RCC 7860 (cell line): Measurements from ENCODE around the gene TPR.

ENCODE experiments used
- DNase-seq: peaks from one replicate; pipeline ENCODE4 v3.0.0-alpha.2; 2015; ENCODE audit warnings: low spot score
- FAIRE-seq: peaks from 2 replicates; lab custom pipeline; 2012; peaks lifted over from hg19 to GRCh38; lab: Jason Lieb, UNC

TPR gene

DNA sequence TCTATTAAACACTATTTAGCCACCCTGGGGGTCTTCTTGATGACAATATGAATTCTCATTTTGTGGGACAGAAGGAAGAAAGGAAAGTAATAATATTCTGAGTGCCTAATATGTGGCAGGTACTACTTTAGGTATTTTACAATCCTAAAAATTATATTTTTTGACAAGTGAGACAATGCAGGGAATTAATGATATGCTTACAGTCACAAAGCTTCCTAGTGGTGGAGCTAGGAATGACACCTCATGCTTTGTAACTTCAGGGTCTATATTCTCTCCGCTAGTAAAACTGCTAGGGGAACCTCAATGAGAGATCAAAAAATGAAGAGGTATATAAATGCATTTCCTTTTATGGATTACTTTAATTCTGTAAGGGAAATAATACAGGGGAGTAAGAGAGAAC lies 44.3 kb downstream of the TPR start:
- DNase-seq (no peak), FAIRE-seq (no peak)

DNA sequence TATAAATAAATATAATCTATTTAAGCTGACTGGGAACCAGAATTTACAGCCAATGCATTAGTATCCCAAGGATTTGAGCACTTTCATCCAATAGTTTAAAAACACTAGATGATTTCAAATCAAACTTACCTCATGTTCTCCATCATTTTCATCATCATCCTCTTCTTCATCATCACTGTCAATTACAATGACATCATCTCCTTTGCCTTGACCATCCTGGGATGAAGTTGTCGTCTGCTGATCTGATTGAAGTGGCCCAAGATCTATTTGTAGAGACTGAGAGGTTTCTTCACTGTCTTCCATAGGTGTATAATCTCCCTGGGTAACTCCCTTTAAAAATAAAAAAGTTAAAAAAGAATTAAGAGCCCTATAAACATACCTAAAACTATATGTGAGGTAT lies 47.7 kb downstream of the TPR start:
- FAIRE-seq, result no peak
- no peak for DNase-seq

DNA sequence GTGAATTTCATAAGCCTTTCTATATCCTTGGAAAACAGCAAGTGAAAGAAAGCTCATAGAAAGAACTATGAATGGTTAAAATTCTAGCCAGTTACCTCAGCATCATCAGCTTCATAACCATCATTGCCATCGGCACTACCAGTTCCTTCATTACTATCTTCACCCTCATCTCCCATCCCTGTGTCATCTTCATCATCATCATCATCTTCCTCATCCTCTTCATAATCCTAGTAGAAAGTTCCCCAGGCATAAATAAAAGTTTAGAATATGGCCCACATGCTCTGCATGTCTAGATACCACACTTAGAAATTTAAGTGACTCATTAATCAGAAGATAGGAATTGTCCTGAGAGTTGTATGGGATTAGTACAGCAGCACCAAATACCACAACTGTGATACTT lies 49.0 kb downstream of the TPR start:
- DNase-seq (no peak), FAIRE-seq (no peak)

GRCh38 chr1:186325239-186325638 lies 49.8 kb downstream of the TPR start:
- DNase-seq, result no peak
- FAIRE-seq, result no peak

- FAIRE-seq, result no peak
Measured at GRCh38 chr1:186323865-186324264, 51.2 kb downstream of the TPR start.

DNA sequence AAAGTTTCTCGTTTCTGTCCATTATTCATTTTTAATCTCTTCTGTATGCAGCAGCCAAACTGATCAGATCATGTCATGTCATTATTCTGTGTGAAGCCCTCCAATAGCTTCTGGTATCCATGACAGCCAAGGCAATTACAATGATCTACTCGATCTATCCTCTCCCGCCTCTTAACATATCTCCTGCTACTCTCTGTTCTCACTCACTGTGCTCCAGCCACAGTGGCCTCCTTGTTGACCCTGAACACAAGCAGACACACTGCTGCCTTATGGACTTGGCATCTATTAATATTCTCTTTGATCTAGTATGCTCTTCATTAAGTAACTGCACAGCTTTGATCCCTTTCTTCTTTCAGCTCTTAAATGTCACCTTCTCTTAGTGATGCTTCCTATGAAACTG lies 59.5 kb downstream of the TPR start:
- no peak for FAIRE-seq

More at GRCh38 chr1:186323865-186324264, 51.2 kb downstream of the TPR start:
- DNase-seq, result no peak

DNA sequence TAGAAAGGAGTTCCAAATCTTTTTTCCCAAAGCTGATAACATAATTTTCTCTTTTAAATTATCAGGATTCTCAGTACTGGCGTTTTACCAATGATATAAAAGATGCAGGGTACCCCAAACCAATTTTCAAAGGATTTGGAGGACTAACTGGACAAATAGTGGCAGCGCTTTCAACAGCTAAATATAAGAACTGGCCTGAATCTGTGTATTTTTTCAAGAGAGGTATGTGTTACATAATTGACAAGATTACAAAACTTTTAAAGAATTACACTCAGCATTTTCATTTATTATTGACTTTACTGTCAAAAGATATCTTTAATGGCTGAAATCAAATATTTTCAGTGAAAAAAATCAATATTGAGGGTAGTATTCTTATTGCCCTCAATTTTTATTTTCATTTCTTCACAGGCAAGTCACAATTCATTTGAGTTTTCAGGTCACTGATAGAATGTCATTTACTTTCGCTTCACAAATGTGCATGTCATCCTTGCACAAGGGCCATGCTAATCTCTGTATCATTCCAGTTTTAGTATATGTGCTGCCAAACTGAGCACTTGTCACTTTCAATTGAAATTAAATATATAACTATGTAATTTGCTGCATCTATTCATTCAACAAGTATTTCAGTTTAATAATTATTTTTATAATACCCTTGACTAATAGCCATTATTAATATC lies 63.5 kb downstream of the TPR start:
- no peak for DNase-seq
- no peak for FAIRE-seq

More for the DNA sequence above, 59.5 kb downstream of the TPR start:
- DNase-seq, result no peak

- FAIRE-seq, result no peak
- DNase-seq, result no peak
Measured at GRCh38 chr1:186310307-186310706, 64.7 kb downstream of the TPR start.

DNA sequence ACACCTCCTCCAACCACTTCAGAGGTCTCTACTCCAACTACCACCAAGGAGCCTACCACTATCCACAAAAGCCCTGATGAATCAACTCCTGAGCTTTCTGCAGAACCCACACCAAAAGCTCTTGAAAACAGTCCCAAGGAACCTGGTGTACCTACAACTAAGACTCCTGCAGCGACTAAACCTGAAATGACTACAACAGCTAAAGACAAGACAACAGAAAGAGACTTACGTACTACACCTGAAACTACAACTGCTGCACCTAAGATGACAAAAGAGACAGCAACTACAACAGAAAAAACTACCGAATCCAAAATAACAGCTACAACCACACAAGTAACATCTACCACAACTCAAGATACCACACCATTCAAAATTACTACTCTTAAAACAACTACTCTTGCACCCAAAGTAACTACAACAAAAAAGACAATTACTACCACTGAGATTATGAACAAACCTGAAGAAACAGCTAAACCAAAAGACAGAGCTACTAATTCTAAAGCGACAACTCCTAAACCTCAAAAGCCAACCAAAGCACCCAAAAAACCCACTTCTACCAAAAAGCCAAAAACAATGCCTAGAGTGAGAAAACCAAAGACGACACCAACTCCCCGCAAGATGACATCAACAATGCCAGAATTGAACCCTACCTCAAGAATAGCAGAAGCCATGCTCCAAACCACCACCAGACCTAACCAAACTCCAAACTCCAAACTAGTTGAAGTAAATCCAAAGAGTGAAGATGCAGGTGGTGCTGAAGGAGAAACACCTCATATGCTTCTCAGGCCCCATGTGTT lies 66.6 kb downstream of the TPR start:
- DNase-seq (no peak), FAIRE-seq (no peak)

DNA sequence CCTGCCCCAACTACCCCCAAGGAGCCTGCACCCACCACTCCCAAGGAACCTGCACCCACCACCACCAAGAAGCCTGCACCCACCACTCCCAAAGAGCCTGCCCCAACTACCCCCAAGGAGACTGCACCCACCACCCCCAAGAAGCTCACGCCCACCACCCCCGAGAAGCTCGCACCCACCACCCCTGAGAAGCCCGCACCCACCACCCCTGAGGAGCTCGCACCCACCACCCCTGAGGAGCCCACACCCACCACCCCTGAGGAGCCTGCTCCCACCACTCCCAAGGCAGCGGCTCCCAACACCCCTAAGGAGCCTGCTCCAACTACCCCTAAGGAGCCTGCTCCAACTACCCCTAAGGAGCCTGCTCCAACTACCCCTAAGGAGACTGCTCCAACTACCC lies 67.6 kb downstream of the TPR start:
- DNase-seq, result no peak
- FAIRE-seq, result no peak

- no peak for FAIRE-seq
- no peak for DNase-seq
Measured at GRCh38 chr1:186306533-186306932, 68.5 kb downstream of the TPR start.

DNA sequence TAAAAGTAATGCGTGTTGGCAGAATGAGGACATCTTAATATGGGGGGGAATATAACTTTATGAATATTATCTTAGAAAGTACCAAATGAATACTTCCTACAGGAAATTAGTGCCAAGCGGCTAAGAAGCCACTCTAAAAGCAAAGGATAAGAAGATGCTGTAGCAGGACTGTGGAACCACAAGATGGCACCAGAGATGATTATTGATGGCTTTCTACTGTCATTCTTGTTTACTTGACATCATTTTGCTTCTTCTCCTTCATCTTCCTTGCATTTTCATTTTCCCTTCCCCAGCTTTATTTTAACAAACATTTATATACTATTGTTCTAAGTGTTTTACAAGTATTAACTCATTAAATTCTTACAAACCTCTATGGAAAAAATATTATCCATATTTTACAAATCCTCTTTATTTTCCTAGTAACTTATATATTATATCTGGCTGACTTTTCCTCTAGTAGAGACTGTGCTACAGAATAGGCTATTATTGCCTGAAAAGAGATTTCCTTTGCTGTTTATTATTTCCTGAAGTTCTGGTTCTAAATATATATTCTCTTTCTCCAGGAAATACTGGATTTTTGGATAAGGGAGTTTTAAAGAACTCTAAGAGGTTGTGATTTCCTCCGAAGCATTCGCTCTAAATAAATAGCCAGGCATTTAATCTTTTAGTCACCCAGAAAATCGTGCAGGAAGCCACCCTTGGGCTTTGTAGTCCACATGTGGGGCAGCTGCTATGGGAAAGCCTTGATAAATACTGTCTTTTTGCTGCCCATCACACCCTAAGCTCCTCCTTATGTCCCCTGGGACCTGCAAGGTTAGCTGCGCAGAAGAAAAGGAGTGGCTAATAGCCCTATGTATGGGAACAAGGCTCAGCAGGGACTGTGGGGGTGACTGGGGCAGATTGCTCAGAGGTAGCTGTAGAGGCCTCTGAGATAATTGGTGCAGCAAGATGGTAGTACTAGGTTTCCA lies 69.8 kb downstream of the TPR start:
- FAIRE-seq (peak; percentile 67), DNase-seq (no peak)

- FAIRE-seq (no peak), DNase-seq (no peak)
Measured at GRCh38 chr1:186303911-186304310, 71.1 kb downstream of the TPR start.

- DNase-seq, result no peak
Measured at GRCh38 chr1:186302381-186302920, 72.6 kb downstream of the TPR start.

GRCh38 chr1:186301448-186301847 lies 73.6 kb downstream of the TPR start:
- DNase-seq, result no peak
- no peak for FAIRE-seq

More at GRCh38 chr1:186302381-186302920, 72.6 kb downstream of the TPR start:
- no peak for FAIRE-seq

GRCh38 chr1:186300056-186300455 lies 75.0 kb downstream of the TPR start:
- DNase-seq, result no peak
- no peak for FAIRE-seq

GRCh38 chr1:186299570-186299969 lies 75.5 kb downstream of the TPR start:
- FAIRE-seq, result no peak

DNA sequence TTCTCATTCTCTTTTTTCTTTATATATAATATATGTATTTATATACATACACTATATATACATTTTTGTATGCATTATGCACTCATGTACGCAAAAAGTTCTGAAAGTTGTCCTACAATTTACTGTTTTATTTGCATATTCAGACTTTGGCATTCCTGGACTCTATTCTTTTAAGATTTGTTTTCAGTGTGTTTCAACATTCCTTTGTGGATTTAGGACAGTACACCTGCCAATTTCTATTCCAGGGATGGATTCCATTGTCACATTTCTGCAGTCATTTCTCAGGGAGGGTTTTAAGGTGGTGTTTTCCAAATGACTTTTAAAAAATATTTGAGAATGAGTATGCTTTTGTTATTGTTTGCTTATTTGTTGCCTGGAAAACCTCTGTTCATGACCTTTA lies 76.2 kb downstream of the TPR start:
- FAIRE-seq (no peak), DNase-seq (no peak)

More at GRCh38 chr1:186299570-186299969, 75.5 kb downstream of the TPR start:
- no peak for DNase-seq

DNA sequence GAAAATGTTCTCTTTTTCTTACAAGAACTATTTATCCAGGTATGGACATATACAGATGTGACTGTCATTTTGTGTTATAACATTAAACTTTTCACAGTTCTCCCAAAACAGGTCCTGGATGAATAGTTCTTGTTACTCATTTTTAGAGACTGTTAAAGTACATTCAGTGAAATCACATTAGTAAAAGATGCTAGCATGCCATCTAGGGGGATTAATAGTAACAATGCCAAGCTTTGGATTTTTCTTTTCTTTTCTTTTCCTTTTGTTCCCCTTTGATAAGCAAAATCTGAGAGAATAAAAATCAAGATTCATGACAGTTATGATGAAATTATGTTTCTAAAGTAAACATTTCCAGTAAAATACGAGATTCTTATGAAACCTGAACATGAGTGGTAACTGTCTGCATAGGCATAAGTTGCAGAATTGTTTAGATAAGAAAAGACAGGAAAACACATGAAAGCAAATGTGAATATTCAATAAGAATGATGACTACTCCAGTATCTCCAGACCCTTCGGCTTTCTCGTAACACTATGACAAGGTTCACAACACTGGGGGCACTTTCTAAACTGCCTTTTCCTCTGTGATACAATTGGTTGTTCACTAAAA lies 77.5 kb downstream of the TPR start:
- no peak for FAIRE-seq
- no peak for DNase-seq

- no peak for FAIRE-seq
- DNase-seq, result no peak
Measured at GRCh38 chr1:186295980-186296379, 79.1 kb downstream of the TPR start, which contains the start of gene PRG4. TSS of gene PRG4 (plus strand) at chr1:186296279.
